VCaP (cell line): Measurements from ENCODE around the gene HES1.

ENCODE experiments used
- H3K27ac ChIP-seq: fragments of 450-650 bp; 2 replicates; pipeline ENCODE4 v1.5.1; 2017
- CTCF ChIP-seq: fragments of 450-650 bp; conservative IDR thresholded peaks from 2 replicates; pipeline ENCODE4 v1.5.1; 2017; ENCODE audit warnings: mild to moderate bottlenecking, moderate library complexity

Gene HES1

GRCh38 chr3:194105292-194105691 is 30.7 kb upstream of the HES1 start:
- TF ChIP-seq CTCF = no peak
- H3K27ac ChIP-seq = no peak overlapping the region

- TF ChIP-seq CTCF = no peak
- H3K27ac ChIP-seq = no peak overlapping the region
These were observed 28.8 kb upstream of the HES1 start for GRCh38 chr3:194107107-194107506.

GRCh38 chr3:194109192-194109863 is 26.6 kb upstream of the HES1 start:
- no peak overlapping the region for H3K27ac ChIP-seq
- no peak for TF ChIP-seq CTCF

GRCh38 chr3:194110483-194110882 is 25.5 kb upstream of the HES1 start:
- no peak for TF ChIP-seq CTCF
- no peak overlapping the region for H3K27ac ChIP-seq

- no peak for TF ChIP-seq CTCF
- H3K27ac ChIP-seq = peak overlapping the region; percentile 85
These were observed 24.6 kb upstream of the HES1 start for GRCh38 chr3:194111336-194111735.

GRCh38 chr3:194112120-194113106 is 23.5 kb upstream of the HES1 start:
- TF ChIP-seq CTCF = no peak
- H3K27ac ChIP-seq = peak overlapping the region; percentile 85

- TF ChIP-seq CTCF = no peak
- H3K27ac ChIP-seq = peak overlapping the region; percentile 85
These were observed 21.8 kb upstream of the HES1 start for GRCh38 chr3:194114123-194114522.
